ENCODE data around the gene NRM. TPM values are rescaled to one million over a fixed set of nuclear protein-coding genes. Genes with fewer than 3 reads are reported as not detected.

The NRM gene
- total and polyA plus RNA-seq, 2 of the 13 experiments (the other 11 are each of a cell fraction or from before 2014, with no cell fraction given): 12.5 to 16.0 TPM

DNA sequence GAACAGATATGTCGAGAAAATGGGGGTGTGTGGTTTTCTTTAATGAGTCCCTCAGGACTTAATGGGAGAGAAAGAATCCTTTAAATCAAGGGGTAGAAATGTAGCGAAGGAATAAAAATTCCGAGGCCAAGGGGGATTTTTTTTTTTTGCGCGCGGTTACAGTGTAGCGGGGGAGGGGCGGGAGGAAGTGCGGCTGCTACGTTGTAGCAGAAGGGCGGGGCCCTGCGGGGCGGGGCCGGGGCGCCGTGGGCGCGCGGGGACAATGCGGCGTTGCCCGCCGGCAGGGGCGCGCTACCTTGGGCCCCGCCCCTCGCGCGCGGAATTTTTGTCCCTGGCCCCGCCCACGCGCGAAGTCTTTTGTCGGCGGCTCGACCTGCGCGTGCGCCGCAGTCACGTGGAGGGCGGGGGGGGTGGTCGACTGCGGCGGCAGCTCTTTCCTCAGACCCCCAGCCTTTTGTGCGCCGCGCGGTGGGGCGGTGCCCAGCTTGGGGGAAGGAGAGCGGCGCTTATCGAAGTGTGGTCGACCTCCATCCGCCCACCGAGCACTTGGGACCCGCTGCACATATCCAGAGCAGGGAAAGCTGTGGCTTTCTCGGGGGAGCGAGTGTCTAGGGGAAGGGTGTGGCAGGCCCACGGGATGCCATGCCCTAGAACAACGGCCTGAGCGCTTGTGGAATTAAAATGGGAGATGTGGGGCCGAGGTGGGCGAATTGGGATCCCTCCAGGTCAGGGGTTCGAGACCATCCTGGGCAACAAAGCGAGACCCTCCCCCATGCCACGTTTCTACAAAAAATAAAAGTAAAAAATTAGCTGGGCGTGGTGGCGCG is 30.6 kb upstream of the NRM start (continued):
- TF ChIP-seq ESRRA (CRISPR knock-in tag; IDR thresholded peaks at IDR 0.05; ENCODE audit: low read depth) (peak; percentile 50; the same call in 1 of the 2 replicates), TFDP2 (CRISPR knock-in tag; IDR thresholded peaks at IDR 0.05) (peak; percentile 90), THYN1 (CRISPR knock-in tag; IDR thresholded peaks at IDR 0.05; ENCODE audit: borderline replicate concordance, low read depth) (no peak), RXRA (CRISPR knock-in tag; IDR thresholded peaks at IDR 0.05) (peak; percentile 74), MXD4 (CRISPR knock-in tag; IDR thresholded peaks at IDR 0.05) (peak; percentile 90), ZNF142 (CRISPR knock-in tag; IDR thresholded peaks at IDR 0.05) (peak; percentile 67; the same call in 1 of the 2 replicates), HOXA5 (CRISPR knock-in tag; IDR thresholded peaks at IDR 0.05) (peak; percentile 31; the same call in 1 of the 2 replicates), ZNF629 (CRISPR knock-in tag; conservative IDR thresholded peaks at IDR 0.05) (0 out of 2 replicates have a peak, but pooled peaks have one; percentile 27), FOXM1 (CRISPR knock-in tag; IDR thresholded peaks at IDR 0.05) (no peak), ZNF550 (CRISPR knock-in tag; IDR thresholded peaks at IDR 0.05; ENCODE audit: borderline replicate concordance) (no peak), SMC3 (IDR thresholded peaks at IDR 0.05; ENCODE audit: low read length) (no peak), ZNF317 (CRISPR knock-in tag; IDR thresholded peaks at IDR 0.05) (peak; percentile 63; the same call in 1 of the 2 replicates), ZNF768 (CRISPR knock-in tag; IDR thresholded peaks at IDR 0.05) (peak; percentile 66), PRDM4 (CRISPR knock-in tag; IDR thresholded peaks at IDR 0.05; ENCODE audit: borderline replicate concordance) (no peak), BRCA1 (CRISPR knock-in tag; IDR thresholded peaks at IDR 0.05) (no peak)
- TF ChIP-seq, protein P1, sequence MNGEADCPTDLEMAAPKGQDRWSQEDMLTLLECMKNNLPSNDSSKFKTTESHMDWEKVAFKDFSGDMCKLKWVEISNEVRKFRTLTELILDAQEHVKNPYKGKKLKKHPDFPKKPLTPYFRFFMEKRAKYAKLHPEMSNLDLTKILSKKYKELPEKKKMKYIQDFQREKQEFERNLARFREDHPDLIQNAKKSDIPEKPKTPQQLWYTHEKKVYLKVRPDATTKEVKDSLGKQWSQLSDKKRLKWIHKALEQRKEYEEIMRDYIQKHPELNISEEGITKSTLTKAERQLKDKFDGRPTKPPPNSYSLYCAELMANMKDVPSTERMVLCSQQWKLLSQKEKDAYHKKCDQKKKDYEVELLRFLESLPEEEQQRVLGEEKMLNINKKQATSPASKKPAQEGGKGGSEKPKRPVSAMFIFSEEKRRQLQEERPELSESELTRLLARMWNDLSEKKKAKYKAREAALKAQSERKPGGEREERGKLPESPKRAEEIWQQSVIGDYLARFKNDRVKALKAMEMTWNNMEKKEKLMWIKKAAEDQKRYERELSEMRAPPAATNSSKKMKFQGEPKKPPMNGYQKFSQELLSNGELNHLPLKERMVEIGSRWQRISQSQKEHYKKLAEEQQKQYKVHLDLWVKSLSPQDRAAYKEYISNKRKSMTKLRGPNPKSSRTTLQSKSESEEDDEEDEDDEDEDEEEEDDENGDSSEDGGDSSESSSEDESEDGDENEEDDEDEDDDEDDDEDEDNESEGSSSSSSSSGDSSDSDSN (CRISPR knock-in tag; IDR thresholded peaks at IDR 0.05): peak; percentile 21; the same call in 1 of the 2 replicates

All from HepG2 (cell line).